Mesothelial cell of epicardium (in vitro differentiated cells): ENCODE data around the gene HECW1. TPM values are rescaled to one million over a fixed set of nuclear protein-coding genes. Genes with fewer than 3 reads are reported as not detected.

Experiments used
- DNase-seq, 2 experiments: peaks; one replicate each; pipeline ENCODE4 v3.0.0; 2021; ENCODE audit warnings: low spot score in 2 of 2; ENCODE audit not compliant: unreplicated experiment in 2 of 2
- H3K27ac Mint-ChIP-seq: 2 replicates; pipeline ENCODE4 v1.8.0; 2021; ENCODE audit warnings: mixed read lengths
- H3K27me3 Mint-ChIP-seq: 2 replicates; pipeline ENCODE4 v1.8.0; 2021; ENCODE audit warnings: low read depth, mixed read lengths
- H3K36me3 Mint-ChIP-seq: 2 replicates; pipeline ENCODE4 v1.8.0; 2021; ENCODE audit warnings: mixed read lengths
- H3K4me1 Mint-ChIP-seq: 2 replicates; pipeline ENCODE4 v1.8.0; 2021; ENCODE audit warnings: mixed read lengths
- H3K4me3 Mint-ChIP-seq: 2 replicates; pipeline ENCODE4 v1.8.0; 2021; ENCODE audit warnings: mild to moderate bottlenecking, moderate library complexity, mixed read lengths
- H3K9me3 Mint-ChIP-seq: 2 replicates; pipeline ENCODE4 v1.8.0; 2021; ENCODE audit warnings: mixed read lengths
- CTCF ChIP-seq: fragments of 200-600 bp; sonication (generic); IDR thresholded peaks from one replicate; pipeline ENCODE4 v1.5.0; 2021; ENCODE audit warnings: antibody characterized with exemption; ENCODE audit not compliant: unreplicated experiment
- total RNA-seq: library from RNA; stranded (reverse); gene quantifications from 3 replicates; pipeline ENCODE4 v1.2.1, GENCODE V29; 2021

The HECW1 gene
- total RNA-seq, 1 donor from 2014 or later = 1.4 TPM

DNA sequence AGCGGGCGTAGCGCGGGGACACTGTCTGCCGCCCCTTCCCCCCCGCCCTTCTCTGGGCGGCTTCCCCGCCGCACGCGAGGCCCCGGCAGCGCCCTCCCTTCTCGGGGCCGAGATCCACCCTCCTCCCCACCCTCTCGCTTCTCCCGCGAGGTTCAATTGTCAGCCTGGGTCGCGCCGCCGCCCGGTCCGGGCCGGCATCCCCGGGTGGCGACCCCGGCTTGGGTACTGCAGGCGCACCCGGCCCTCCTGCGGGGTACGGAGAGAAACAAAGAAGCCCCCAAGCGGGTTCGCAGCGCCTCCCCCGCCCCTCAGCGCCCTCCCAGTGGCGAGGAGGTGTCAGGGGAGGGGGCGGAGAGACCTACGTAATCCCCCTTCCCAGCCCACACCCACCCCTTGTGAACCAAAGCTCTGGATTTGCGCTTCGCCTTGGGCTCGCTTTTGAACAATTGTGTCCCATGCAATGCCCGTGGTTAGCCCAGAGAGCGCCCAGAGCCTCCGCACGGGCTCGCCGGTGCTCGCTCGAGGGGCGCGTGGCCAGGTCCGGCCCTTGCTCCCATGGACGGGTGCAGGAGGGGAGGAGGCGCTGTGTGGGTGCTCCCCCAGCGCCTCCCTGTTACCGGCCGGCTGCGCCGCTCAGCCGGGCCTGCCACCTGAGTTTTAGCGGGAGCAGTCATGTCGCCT is 634 bp downstream of the HECW1 start:
- Mint-ChIP-seq H3K27ac (no peak overlapping the region), H3K27me3 (peaks cover 93% of the 10 kb centered on the region), H3K4me1 (peaks cover 17% of the 10 kb centered on the region), H3K4me3 (peak overlapping the region; percentile 60), H3K9me3 (no peaks in the 10 kb centered on the region), H3K36me3 (no peaks in the 10 kb centered on the region)
- peak; percentile 47 to 67 for DNase-seq
- no peak for TF ChIP-seq CTCF

DNA sequence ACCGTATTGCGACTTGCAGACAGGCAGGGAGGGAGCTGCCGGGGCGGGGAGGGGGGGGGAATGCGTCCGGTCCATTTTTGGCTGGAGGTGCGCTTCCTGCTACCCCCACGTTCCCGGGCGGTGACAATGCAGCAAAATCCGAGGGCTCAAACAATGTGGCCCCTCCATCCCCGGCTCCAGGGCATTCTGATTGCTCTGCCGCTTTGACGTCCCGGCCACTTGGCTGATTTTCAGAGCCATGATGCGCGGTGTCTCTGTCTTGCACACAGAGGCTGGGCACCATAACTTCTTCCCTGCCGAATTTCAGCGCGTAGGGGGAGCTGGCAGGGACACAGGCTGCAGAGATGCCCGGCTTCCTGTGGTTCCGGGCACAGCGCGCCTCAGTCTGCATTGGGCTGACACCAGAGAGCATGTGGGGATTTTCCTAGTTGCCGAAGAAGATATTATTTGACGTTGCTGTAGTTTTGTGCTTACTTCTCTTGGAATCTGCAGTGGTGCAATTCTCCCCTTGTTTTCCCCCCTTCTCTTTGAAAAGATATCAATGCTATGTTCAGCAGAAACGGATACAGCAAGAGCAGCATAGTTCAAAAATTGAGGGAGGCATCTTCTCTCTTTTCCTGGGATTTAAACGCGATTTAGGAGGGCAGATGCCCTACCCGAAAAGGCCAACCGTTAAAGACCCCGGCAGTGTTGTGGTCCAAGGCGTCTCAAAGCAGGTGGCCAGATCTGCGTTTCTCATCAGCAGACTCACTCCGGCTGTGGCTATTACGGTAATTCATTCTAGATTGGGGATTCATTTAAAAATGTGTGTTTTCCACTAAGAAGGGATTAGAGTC is 1.4 kb downstream of the HECW1 start:
- DNase-seq = no peak
- Mint-ChIP-seq H3K27ac (no peak overlapping the region), H3K9me3 (no peaks in the 10 kb centered on the region), H3K36me3 (no peaks in the 10 kb centered on the region), H3K27me3 (peaks cover 90% of the 10 kb centered on the region), H3K4me1 (peaks cover 17% of the 10 kb centered on the region), H3K4me3 (peak overlapping the region; percentile 60)
- TF ChIP-seq CTCF = no peak

- H3K27me3 Mint-ChIP-seq = peaks cover 84% of the 10 kb centered on the region
- DNase-seq = no peak
- H3K27ac Mint-ChIP-seq = no peak overlapping the region
- TF ChIP-seq CTCF = no peak
- peaks cover 17% of the 10 kb centered on the region for H3K4me1 Mint-ChIP-seq
- no peak overlapping the region for H3K4me3 Mint-ChIP-seq
- no peaks in the 10 kb centered on the region for H3K9me3 Mint-ChIP-seq
- H3K36me3 Mint-ChIP-seq = no peaks in the 10 kb centered on the region
Observed at GRCh38 chr7:43114458-43114780, 2.0 kb downstream of the HECW1 start.

DNA sequence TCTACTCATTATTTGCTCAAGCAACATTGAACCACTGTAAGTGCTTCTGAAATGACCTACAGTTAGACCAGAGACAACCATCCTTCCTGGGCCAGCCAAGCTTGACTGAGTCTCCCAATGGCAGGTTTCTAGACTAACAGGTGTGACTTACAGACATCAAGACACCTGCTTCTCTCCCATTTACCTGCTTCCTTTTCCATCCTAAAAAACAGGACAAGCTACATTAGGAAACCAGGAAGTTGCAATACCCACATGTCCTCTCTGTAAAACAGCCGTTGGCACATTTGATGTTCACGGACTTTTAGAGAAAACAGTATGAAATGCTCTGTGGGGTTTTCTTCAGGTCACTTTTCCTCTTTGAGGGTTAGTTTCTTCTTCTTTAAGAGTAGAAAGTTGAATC is 4.0 kb downstream of the HECW1 start:
- no peaks in the 10 kb centered on the region for H3K9me3 Mint-ChIP-seq
- peaks cover 14% of the 10 kb centered on the region for H3K4me1 Mint-ChIP-seq
- no peak overlapping the region for H3K4me3 Mint-ChIP-seq
- no peak for TF ChIP-seq CTCF
- H3K27me3 Mint-ChIP-seq = peaks cover 70% of the 10 kb centered on the region
- no peak for DNase-seq
- H3K36me3 Mint-ChIP-seq = no peaks in the 10 kb centered on the region
- no peak overlapping the region for H3K27ac Mint-ChIP-seq

DNA sequence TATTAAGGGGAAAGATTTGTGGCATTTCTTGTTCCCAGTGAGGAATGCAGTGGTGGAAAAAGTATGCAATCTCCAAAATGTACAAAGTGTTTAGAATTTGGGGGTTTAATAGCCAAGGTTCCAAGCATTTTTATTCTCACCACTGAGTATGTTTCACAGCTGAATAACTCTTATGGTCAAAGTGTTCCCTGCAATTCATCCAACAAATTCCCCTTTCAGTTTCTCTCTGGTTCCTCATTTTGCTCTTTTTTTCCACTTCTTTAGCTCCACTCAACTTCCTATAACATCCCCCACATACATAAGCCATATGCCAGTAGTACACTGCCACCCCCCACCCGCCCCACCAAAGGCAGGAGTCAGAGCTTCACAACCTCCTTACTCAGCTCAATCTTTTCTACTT is 4.6 kb downstream of the HECW1 start:
- Mint-ChIP-seq H3K4me3 (no peak overlapping the region), H3K27ac (no peak overlapping the region), H3K9me3 (no peaks in the 10 kb centered on the region), H3K4me1 (peaks cover 9% of the 10 kb centered on the region), H3K27me3 (peaks cover 70% of the 10 kb centered on the region), H3K36me3 (no peaks in the 10 kb centered on the region)
- no peak for DNase-seq
- TF ChIP-seq CTCF = no peak
